ENCODE results near the gene SMIM32.

Gene SMIM32

GRCh38 chr5:136205061-136205702, 12.2 kb upstream of the SMIM32 start:
- no peak for TF ChIP-seq CTCF (conservative IDR thresholded peaks at IDR 0.05; ENCODE audit: control insufficient read depth, insufficient read depth, low read depth, low read length)
- H3K4me3 ChIP-seq (ENCODE audit: control insufficient read depth, low read depth, low read length), result no peak overlapping the region
- no peak for DNase-seq (ENCODE audit: low read depth)

- no peak for DNase-seq (ENCODE audit: low read depth)
- H3K4me3 ChIP-seq (ENCODE audit: control insufficient read depth, low read depth, low read length), result no peak overlapping the region
- TF ChIP-seq CTCF (conservative IDR thresholded peaks at IDR 0.05; ENCODE audit: control insufficient read depth, insufficient read depth, low read depth, low read length), result no peak
Measured at GRCh38 chr5:136203303-136203922, 10.5 kb upstream of the SMIM32 start.

- DNase-seq (ENCODE audit: low read depth), result no peak
- TF ChIP-seq CTCF (conservative IDR thresholded peaks at IDR 0.05; ENCODE audit: control insufficient read depth, insufficient read depth, low read depth, low read length), result no peak
- no peak overlapping the region for H3K4me3 ChIP-seq (ENCODE audit: control insufficient read depth, low read depth, low read length)
Measured at GRCh38 chr5:136202469-136203205, 9.7 kb upstream of the SMIM32 start.

GRCh38 chr5:136201870-136202269, 8.9 kb upstream of the SMIM32 start:
- H3K4me3 ChIP-seq (ENCODE audit: control insufficient read depth, low read depth, low read length), result no peak overlapping the region
- no peak for DNase-seq (ENCODE audit: low read depth)
- no peak for TF ChIP-seq CTCF (conservative IDR thresholded peaks at IDR 0.05; ENCODE audit: control insufficient read depth, insufficient read depth, low read depth, low read length)

- H3K4me3 ChIP-seq (ENCODE audit: control insufficient read depth, low read depth, low read length), result no peak overlapping the region
- TF ChIP-seq CTCF (conservative IDR thresholded peaks at IDR 0.05; ENCODE audit: control insufficient read depth, insufficient read depth, low read depth, low read length), result no peak
- no peak for DNase-seq (ENCODE audit: low read depth)
Measured at GRCh38 chr5:136200761-136201160, 7.8 kb upstream of the SMIM32 start.

- no peak overlapping the region for H3K4me3 ChIP-seq (ENCODE audit: control insufficient read depth, low read depth, low read length)
- no peak for TF ChIP-seq CTCF (conservative IDR thresholded peaks at IDR 0.05; ENCODE audit: control insufficient read depth, insufficient read depth, low read depth, low read length)
- DNase-seq (ENCODE audit: low read depth), result no peak
Measured at GRCh38 chr5:136200130-136200529, 7.2 kb upstream of the SMIM32 start.
